D341Med (cell line): Measurements from ENCODE around the gene TMEM87A.
"Not testable (repeated sequence)": the region's sequence is repeated elsewhere in the genome, so short reads cannot be mapped to it uniquely, and the experiment has no call there.

Source experiments
- DNase-seq: peaks from one replicate; pipeline ENCODE4 v3.0.0; 2012; ENCODE audit warnings: low spot score

TMEM87A gene

GRCh38 chr15:42270996-42271395, 2.2 kb downstream of the TMEM87A start:
- DNase-seq = no peak

GRCh38 chr15:42270551-42270950, 2.7 kb downstream of the TMEM87A start:
- DNase-seq = no peak

- DNase-seq = no peak
These were observed 5.9 kb downstream of the TMEM87A start for GRCh38 chr15:42267286-42267685.

GRCh38 chr15:42264795-42265194, 8.4 kb downstream of the TMEM87A start:
- no peak for DNase-seq

- DNase-seq = no peak
These were observed 19.9 kb downstream of the TMEM87A start for GRCh38 chr15:42253300-42253699.

- no peak for DNase-seq
These were observed 32.4 kb downstream of the TMEM87A start for GRCh38 chr15:42240823-42241222.

GRCh38 chr15:42239528-42240182, 33.6 kb downstream of the TMEM87A start:
- DNase-seq = no peak

GRCh38 chr15:42233107-42233506, 40.1 kb downstream of the TMEM87A start:
- DNase-seq = no peak

- DNase-seq = no peak
These were observed 40.6 kb downstream of the TMEM87A start for GRCh38 chr15:42232606-42233005.

- no peak for DNase-seq
These were observed 42.1 kb downstream of the TMEM87A start for GRCh38 chr15:42231088-42231487.

GRCh38 chr15:42228981-42229380, 44.3 kb downstream of the TMEM87A start:
- DNase-seq = not testable (repeated sequence)

GRCh38 chr15:42228036-42228435, 45.2 kb downstream of the TMEM87A start:
- no peak for DNase-seq

- DNase-seq = peak; percentile 34
These were observed 46.6 kb downstream of the TMEM87A start for GRCh38 chr15:42226648-42227047.

GRCh38 chr15:42220216-42220615, 53.0 kb downstream of the TMEM87A start:
- DNase-seq = no peak

GRCh38 chr15:42218953-42219592, 54.2 kb downstream of the TMEM87A start:
- DNase-seq = no peak

- no peak for DNase-seq
These were observed 55.7 kb downstream of the TMEM87A start for GRCh38 chr15:42217568-42217967.

GRCh38 chr15:42215913-42216829, 57.1 kb downstream of the TMEM87A start:
- peak; percentile 36 for DNase-seq

- DNase-seq = no peak
These were observed 58.6 kb downstream of the TMEM87A start for GRCh38 chr15:42214600-42214999.

- no peak for DNase-seq
These were observed 59.7 kb downstream of the TMEM87A start for GRCh38 chr15:42213511-42213910.

GRCh38 chr15:42210696-42211095, 62.5 kb downstream of the TMEM87A start:
- DNase-seq = no peak

- peak; percentile 89 for DNase-seq
These were observed 65.3 kb downstream of the TMEM87A start, which contains the start of gene VPS39 for GRCh38 chr15:42207674-42208579. Gene VPS39 (minus strand): TSS chr15:42208304. CDS start chr15:42208153, 151 bp downstream.

- peak; percentile 53 for DNase-seq
These were observed 66.8 kb downstream of the TMEM87A start for GRCh38 chr15:42206406-42206805.
